HEK293 (cell line): ENCODE results near the gene TEKT5.

ENCODE experiments used
- CTCF ChIA-PET: fragments of 350-600 bp; formaldehyde crosslinking; extraction: SDS; loops from one replicate; lab custom pipeline; 2021; ENCODE audit warnings: antibody characterized with exemption; lab: Yijun Ruan, JAX
- POLR2A ChIA-PET: fragments of 300-600 bp; formaldehyde crosslinking; extraction: SDS; loops from one replicate; lab custom pipeline; 2020; ENCODE audit warnings: antibody characterized with exemption, inconsistent platforms; lab: Yijun Ruan, JAX
- H3K27ac ChIP-seq: fragments of 200-500 bp; sonication (Bioruptor generic); 2 replicates; pipeline ENCODE4 v1.5.1; 2014; ENCODE audit warnings: low read depth, low read length, control low read depth, inconsistent platforms; ENCODE audit errors: extremely low read depth
- H3K36me3 ChIP-seq, 2 experiments: fragments of 200-500 bp in 1 of 2; sonication (Bioruptor generic) in 1 of 2; 1 replicate in 1 of 2; 2 replicates in 1 of 2; pipeline ENCODE4 v1.5.1; 2014 to 2017; ENCODE audit warnings: inconsistent platforms in 2 of 2, low read length in 2 of 2; ENCODE audit not compliant: control insufficient read depth in 2 of 2, insufficient read depth in 1 of 2
- H3K4me1 ChIP-seq: fragments of 200-500 bp; sonication (Bioruptor generic); 2 replicates; pipeline ENCODE4 v1.5.1; 2014; ENCODE audit warnings: mild to moderate bottlenecking, low read length, inconsistent platforms; ENCODE audit not compliant: control insufficient read depth, insufficient read depth
- H3K4me3 ChIP-seq: 2 replicates; pipeline ENCODE4 v1.5.1; 2011; ENCODE audit warnings: low read depth, mild to moderate bottlenecking, control low read depth, low read length, moderate library complexity
- H3K9me3 ChIP-seq: fragments of 200-500 bp; sonication (Bioruptor generic); 2 replicates; pipeline ENCODE4 v1.5.1; 2014; ENCODE audit warnings: low read depth, low read length, inconsistent platforms; ENCODE audit not compliant: control insufficient read depth, insufficient read depth
- GFI1B ChIP-seq: fragments of 450-650 bp; formaldehyde crosslinking; IDR thresholded peaks from 2 replicates; pipeline ENCODE4 v1.5.1; 2016; ENCODE audit warnings: missing biosample characterization, missing genetic modification characterization
- GLI2 ChIP-seq: fragments of 450-650 bp; formaldehyde crosslinking; IDR thresholded peaks from 2 replicates; pipeline ENCODE4; 2017; ENCODE audit warnings: missing biosample characterization, missing genetic modification characterization, low read depth, borderline replicate concordance
- MZF1 ChIP-seq: fragments of 450-650 bp; formaldehyde crosslinking; IDR thresholded peaks from 2 replicates; pipeline ENCODE4 v1.5.1; 2017; ENCODE audit warnings: missing biosample characterization, missing genetic modification characterization, borderline replicate concordance
- REPIN1 ChIP-seq: fragments of 450-650 bp; formaldehyde crosslinking; IDR thresholded peaks from 2 replicates; pipeline ENCODE4 v1.5.1; 2017; ENCODE audit warnings: missing biosample characterization, missing genetic modification characterization, low read depth
- TCF7L2 ChIP-seq: IDR thresholded peaks from 2 replicates; pipeline ENCODE4 v1.6.1; 2011; ENCODE audit warnings: low read depth, mild to moderate bottlenecking, inconsistent platforms, low read length, moderate library complexity, borderline replicate concordance
- ZNF341 ChIP-seq: fragments of 450-650 bp; formaldehyde crosslinking; IDR thresholded peaks from 2 replicates; pipeline ENCODE4; 2016; ENCODE audit warnings: low read depth, missing biosample characterization, missing genetic modification characterization
- ZNF366 ChIP-seq: fragments of 450-650 bp; formaldehyde crosslinking; conservative IDR thresholded peaks from 2 replicates; pipeline ENCODE4 v1.5.1; 2016; ENCODE audit warnings: missing biosample characterization, missing genetic modification characterization
- ZNF514 ChIP-seq: fragments of 450-650 bp; formaldehyde crosslinking; IDR thresholded peaks from 2 replicates; pipeline ENCODE4 v1.5.1; 2016; ENCODE audit warnings: missing biosample characterization, missing genetic modification characterization
- ZNF610 ChIP-seq: fragments of 450-650 bp; formaldehyde crosslinking; IDR thresholded peaks from 2 replicates; pipeline ENCODE4 v1.5.1; 2016; ENCODE audit warnings: missing biosample characterization, missing genetic modification characterization, borderline replicate concordance
- ZNF677 ChIP-seq: fragments of 450-650 bp; IDR thresholded peaks from 2 replicates; pipeline ENCODE4 v1.5.0; 2018; ENCODE audit warnings: missing biosample characterization, mild to moderate bottlenecking, missing genetic modification characterization, moderate library complexity
- ZNF785 ChIP-seq: fragments of 450-650 bp; formaldehyde crosslinking; IDR thresholded peaks from 2 replicates; pipeline ENCODE4 v1.5.1; 2016; ENCODE audit warnings: missing biosample characterization, missing genetic modification characterization
- TF ChIP-seq, protein P1 (sequence below): fragments of 450-650 bp; formaldehyde crosslinking; IDR thresholded peaks from 2 replicates; pipeline ENCODE4 v1.5.1; 2017; ENCODE audit warnings: missing biosample characterization, missing genetic modification characterization

Gene TEKT5

GRCh38 chr16:10614685-10615084, 80.0 kb downstream of the TEKT5 start:
- no peaks in the 10 kb centered on the region for H3K36me3 ChIP-seq
- ChIA-PET POLR2A (no interaction called here), CTCF (no interaction called here)
- H3K4me1 ChIP-seq = peaks cover 8% of the 10 kb centered on the region
- no peak overlapping the region for H3K27ac ChIP-seq
- TF ChIP-seq TCF7L2 (no peak), MZF1 (tag by site-specific recombination) (no peak), ZNF366 (tag by site-specific recombination) (peak; percentile 96), ZNF514 (tag by site-specific recombination) (no peak), REPIN1 (tag by site-specific recombination) (no peak)
- TF ChIP-seq, protein P1, sequence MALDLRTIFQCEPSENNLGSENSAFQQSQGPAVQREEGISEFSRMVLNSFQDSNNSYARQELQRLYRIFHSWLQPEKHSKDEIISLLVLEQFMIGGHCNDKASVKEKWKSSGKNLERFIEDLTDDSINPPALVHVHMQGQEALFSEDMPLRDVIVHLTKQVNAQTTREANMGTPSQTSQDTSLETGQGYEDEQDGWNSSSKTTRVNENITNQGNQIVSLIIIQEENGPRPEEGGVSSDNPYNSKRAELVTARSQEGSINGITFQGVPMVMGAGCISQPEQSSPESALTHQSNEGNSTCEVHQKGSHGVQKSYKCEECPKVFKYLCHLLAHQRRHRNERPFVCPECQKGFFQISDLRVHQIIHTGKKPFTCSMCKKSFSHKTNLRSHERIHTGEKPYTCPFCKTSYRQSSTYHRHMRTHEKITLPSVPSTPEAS = no peak
- no peaks in the 10 kb centered on the region for H3K9me3 ChIP-seq
- no peak overlapping the region for H3K4me3 ChIP-seq

GRCh38 chr16:10613785-10614485, 80.8 kb downstream of the TEKT5 start:
- CTCF ChIA-PET = no interaction called here

DNA sequence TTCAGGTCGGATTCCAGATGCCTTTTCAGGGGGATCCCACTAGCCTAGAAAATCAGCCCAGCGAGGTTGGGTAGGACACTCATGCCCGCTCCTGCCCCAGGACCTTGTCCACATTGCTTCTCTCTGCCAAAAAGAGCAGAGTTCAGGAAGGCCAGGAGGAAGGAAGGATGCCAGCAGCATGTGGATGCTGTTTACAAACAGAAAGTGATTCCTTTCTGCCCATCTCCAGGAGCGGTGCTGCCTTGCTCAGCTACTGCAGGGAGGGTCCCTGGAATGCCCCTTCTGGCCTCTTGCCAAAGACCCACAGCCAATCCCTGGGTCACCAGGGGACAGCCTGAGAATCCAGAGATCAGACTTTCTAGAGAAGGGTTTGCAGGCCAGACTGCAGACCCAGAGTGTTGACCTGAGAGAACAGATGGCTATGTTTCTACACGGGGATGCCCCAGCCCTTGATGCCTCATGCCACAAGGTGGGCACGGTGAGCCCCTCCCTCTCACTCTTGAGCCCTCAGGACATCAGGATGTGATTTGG, 82.0 kb downstream of the TEKT5 start:
- H3K9me3 ChIP-seq = no peaks in the 10 kb centered on the region
- H3K4me1 ChIP-seq = peaks cover 8% of the 10 kb centered on the region
- ChIA-PET CTCF (no interaction called here), POLR2A (interaction anchor here (0.6 kb wide), 1 partner anchor 380 kb away, joined by 5 read pairs; no protein-coding TSS in a partner anchor)
- H3K4me3 ChIP-seq = no peak overlapping the region
- no peak overlapping the region for H3K27ac ChIP-seq
- no peak for TF ChIP-seq GLI2 (tag by site-specific recombination)
- TF ChIP-seq ZNF341 (tag by site-specific recombination) = peak; percentile 67
- H3K36me3 ChIP-seq = no peaks in the 10 kb centered on the region

More at GRCh38 chr16:10613785-10614485, 80.8 kb downstream of the TEKT5 start:
- TF ChIP-seq GFI1B (tag by site-specific recombination) = 0 out of 2 replicates have a peak, but pooled peaks have one; percentile 16
- no peak for TF ChIP-seq ZNF677
- H3K4me3 ChIP-seq = no peak overlapping the region
- H3K27ac ChIP-seq = no peak overlapping the region
- H3K36me3 ChIP-seq = no peaks in the 10 kb centered on the region
- H3K9me3 ChIP-seq = no peaks in the 10 kb centered on the region
- POLR2A ChIA-PET = no interaction called here
- peaks cover 8% of the 10 kb centered on the region for H3K4me1 ChIP-seq

DNA sequence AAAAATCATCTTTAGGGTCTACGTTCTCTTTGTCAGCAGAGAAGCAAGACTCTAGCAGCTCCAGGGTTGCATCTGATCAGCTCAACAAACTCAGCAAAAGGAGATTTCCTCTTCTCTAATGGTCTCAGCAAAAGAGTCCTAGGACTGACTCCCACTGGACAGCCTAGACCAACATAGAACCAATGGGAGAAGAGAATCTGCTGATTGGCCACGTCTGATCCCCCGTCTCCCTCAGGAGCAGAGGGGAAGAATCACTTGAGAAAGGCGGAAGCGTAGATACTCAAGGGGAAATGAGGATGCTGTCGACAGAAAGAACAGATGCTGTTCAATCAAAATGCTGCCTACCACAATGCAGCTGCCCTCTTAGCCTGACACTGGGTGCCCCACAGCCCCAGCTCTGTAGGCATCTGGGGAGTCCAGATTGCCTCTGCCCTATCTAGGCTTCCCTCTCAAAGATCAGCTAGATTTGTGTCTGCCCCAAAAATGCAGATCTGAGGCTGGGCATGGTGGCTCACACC, 82.8 kb downstream of the TEKT5 start:
- peaks cover 4% of the 10 kb centered on the region for H3K4me1 ChIP-seq
- no peak overlapping the region for H3K27ac ChIP-seq
- H3K36me3 ChIP-seq = no peaks in the 10 kb centered on the region
- H3K4me3 ChIP-seq = no peak overlapping the region
- no peaks in the 10 kb centered on the region for H3K9me3 ChIP-seq
- TF ChIP-seq ZNF785 (tag by site-specific recombination) (no peak), ZNF610 (tag by site-specific recombination) (no peak)
- POLR2A ChIA-PET = no interaction called here
- CTCF ChIA-PET = no interaction called here
